A549 (cell line): Measurements from ENCODE around the gene AIRE.

Experiments used
- BHLHE40 ChIP-seq: IDR thresholded peaks from 2 replicates; pipeline ENCODE4 v1.6.1; 2012; ENCODE audit warnings: low read depth, low read length, inconsistent platforms
- CTCF ChIP-seq: fragments of >200 bp; sonication (Bioruptor Twin); formaldehyde crosslinking; IDR thresholded peaks from 3 replicates; pipeline ENCODE4 v1.5.1; 2016
- EHMT2 ChIP-seq: fragments of 200-600 bp; sonication (generic); IDR thresholded peaks from 2 replicates; pipeline ENCODE4 v1.6.1; 2016; ENCODE audit warnings: antibody characterized with exemption, low read depth, mild to moderate bottlenecking, moderate library complexity
- KDM1A ChIP-seq: fragments of 200-600 bp; sonication (generic); IDR thresholded peaks from 2 replicates; pipeline ENCODE4 v1.6.1; 2016; ENCODE audit warnings: low read depth, mild to moderate bottlenecking
- MAX ChIP-seq: IDR thresholded peaks from 2 replicates; pipeline ENCODE4 v1.6.1; 2012
- MYC ChIP-seq: IDR thresholded peaks from 2 replicates; pipeline ENCODE4 v1.6.1; 2012; ENCODE audit warnings: mild to moderate bottlenecking, inconsistent platforms, low read length, improper control_type of control experiment, borderline replicate concordance
- NR3C1 ChIP-seq: fragments of >200 bp; sonication (Bioruptor Twin); formaldehyde crosslinking; IDR thresholded peaks from 3 replicates; pipeline ENCODE4 v1.6.1; 2017
- POLR2A ChIP-seq: IDR thresholded peaks from 2 replicates; pipeline ENCODE4 v1.6.1; 2012; ENCODE audit warnings: mild to moderate bottlenecking, low read length
- RAD21 ChIP-seq, 2 experiments: fragments of >200 bp in 1 of 2; sonication (Bioruptor Twin) in 1 of 2; formaldehyde crosslinking in 1 of 2; IDR thresholded peaks in 1 of 2; conservative IDR thresholded peaks in 1 of 2; 2 replicates in 1 of 2; 3 replicates in 1 of 2; pipeline ENCODE4 v1.6.1; 2012 to 2018; ENCODE audit warnings: inconsistent platforms in 1 of 2
- ZSCAN20 ChIP-seq: fragments of 250-450 bp; sonication (Bioruptor Pico); IDR thresholded peaks from 2 replicates; pipeline ENCODE4 v1.8.0; 2022; ENCODE audit warnings: mild to moderate bottlenecking, moderate library complexity

GRCh38 chr21:44324106-44324853 is 38.6 kb downstream of the AIRE start:
- TF ChIP-seq ZSCAN20 (no peak), RAD21 (conservative IDR thresholded peaks at IDR 0.05 in 1 of 2, IDR thresholded peaks at IDR 0.05 in 1 of 2) (no peak), KDM1A (no peak), MYC (no peak), CTCF (no peak), POLR2A (no peak), NR3C1 (no peak), EHMT2 (no peak), MAX (no peak), BHLHE40 (no peak)
